Hepatocyte (in vitro differentiated cells): Measurements from ENCODE around the gene SHC3.

ENCODE experiments used
- EZH2 ChIP-seq: fragments of 200-600 bp; sonication (generic); IDR thresholded peaks from 2 replicates; pipeline ENCODE4 v1.6.1; 2016; ENCODE audit warnings: antibody characterized with exemption, mild to moderate bottlenecking, borderline replicate concordance
- TF ChIP-seq, protein P1 (sequence below): fragments of 200-600 bp; sonication (generic); IDR thresholded peaks from 2 replicates; pipeline ENCODE4 v1.5.1; 2016; ENCODE audit warnings: antibody characterized with exemption, mild to moderate bottlenecking; ENCODE audit not compliant: poor library complexity

DNA sequence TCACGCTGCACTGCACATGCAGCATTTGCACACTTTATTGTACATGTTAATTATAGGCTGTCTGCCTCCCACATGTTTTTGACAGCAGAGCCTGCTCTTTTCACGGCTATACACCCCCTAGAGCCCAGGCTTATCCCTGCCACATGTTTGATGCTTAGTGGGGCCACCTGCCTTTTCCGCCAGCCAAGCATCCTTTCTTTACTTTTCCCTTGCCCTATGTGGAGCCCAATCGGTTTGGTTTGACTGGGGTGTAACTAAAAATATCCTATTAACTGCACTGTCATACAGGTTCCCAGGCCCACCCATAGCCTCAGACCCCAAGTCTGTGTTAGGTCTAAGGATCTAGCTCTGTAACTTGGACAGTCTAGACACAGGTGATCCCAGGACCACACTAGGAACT, 206.2 kb downstream of the SHC3 start:
- TF ChIP-seq, protein P1, sequence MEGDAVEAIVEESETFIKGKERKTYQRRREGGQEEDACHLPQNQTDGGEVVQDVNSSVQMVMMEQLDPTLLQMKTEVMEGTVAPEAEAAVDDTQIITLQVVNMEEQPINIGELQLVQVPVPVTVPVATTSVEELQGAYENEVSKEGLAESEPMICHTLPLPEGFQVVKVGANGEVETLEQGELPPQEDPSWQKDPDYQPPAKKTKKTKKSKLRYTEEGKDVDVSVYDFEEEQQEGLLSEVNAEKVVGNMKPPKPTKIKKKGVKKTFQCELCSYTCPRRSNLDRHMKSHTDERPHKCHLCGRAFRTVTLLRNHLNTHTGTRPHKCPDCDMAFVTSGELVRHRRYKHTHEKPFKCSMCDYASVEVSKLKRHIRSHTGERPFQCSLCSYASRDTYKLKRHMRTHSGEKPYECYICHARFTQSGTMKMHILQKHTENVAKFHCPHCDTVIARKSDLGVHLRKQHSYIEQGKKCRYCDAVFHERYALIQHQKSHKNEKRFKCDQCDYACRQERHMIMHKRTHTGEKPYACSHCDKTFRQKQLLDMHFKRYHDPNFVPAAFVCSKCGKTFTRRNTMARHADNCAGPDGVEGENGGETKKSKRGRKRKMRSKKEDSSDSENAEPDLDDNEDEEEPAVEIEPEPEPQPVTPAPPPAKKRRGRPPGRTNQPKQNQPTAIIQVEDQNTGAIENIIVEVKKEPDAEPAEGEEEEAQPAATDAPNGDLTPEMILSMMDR, result no peak
- no peak for TF ChIP-seq EZH2
